ENCODE data around the gene OR51D1.

OR51D1 gene, protein sequence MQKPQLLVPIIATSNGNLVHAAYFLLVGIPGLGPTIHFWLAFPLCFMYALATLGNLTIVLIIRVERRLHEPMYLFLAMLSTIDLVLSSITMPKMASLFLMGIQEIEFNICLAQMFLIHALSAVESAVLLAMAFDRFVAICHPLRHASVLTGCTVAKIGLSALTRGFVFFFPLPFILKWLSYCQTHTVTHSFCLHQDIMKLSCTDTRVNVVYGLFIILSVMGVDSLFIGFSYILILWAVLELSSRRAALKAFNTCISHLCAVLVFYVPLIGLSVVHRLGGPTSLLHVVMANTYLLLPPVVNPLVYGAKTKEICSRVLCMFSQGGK

DNA sequence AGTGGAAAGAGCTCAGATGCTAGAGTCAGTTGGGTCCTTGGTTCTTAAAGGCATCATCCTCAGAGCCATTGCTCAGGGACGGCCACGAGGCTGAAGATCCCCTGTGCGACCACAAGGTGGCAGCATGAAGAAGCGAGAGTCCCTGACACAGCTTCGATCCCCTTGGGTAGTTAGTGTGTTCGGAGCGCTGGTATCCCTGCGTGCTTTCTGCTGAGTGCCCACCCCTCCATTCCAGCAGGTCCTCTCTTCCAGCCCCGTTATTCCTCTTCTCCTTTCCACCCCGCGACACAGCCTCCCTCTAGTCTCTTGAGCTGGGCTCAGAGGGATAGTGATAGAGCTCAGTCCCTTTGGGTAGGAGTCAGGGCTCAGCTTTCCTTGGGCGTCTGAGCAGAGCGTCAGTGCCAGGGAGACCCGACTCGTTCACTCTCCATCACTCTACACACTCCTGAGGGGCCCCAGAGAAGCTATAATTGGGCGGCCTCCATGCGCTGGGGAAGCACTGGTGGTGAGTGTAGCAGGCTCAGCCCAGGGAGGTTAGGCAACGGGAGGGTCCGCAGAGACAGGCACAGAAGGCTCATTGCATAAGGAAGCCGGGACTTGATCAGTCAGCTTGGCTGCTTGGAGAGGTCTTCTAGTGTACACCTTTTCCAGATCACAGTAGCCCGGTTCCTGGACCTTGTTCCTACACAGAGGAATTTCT, at the start of gene OR51D1:
Gene OR51D1, plus strand, starts transcription at position 516 of the 700 bp plus-strand sequence. CDS start 2,314 bp downstream, outside the sequence.
- DNase-seq (ENCODE audit: low read depth in 3 of 3) = peak; percentile 47 to 62 (median 52)

DNA sequence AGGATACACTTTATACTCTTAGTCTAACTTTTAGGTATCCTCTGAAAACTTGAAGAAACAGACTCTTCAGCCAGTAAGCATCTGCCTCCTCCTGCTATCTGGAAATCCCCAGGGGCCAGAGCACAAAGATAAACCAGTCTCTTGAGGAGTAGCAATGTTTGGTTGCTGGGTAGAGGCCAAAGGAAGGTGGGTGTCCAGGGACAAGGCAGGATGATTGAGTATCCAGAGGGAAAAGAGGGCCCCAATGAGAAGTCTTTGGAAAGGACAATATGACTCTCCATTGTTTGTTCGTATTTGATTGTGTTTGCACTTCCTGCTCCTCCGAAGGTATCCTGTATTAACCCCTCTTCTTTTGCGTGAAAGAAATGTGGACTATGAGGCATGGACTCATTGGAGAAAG, 48.3 kb upstream of the OR51D1 start:
- DNase-seq (ENCODE audit: low read depth in 3 of 3) = no peak

DNA sequence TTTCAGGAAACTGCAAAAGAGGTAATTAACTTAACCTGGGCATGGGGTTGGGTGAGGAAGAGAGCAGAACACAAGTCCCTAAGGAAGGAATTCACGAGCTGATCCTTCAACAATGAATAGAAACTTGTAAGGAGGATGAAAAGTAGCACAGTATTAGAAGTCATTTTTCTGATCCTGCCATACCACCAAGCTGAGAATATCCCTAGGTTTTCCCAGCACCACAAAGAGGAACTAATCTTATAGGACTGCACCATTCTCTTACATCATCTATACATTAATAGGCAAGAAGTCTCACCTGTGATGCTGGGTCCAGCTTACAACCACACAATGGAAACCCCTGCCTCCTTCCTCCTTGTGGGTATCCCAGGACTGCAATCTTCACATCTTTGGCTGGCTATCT, 43.5 kb upstream of the OR51D1 start, which contains the start of gene OR52I1:
Gene OR52I1, plus strand, starts transcription at position 301 of the 400 bp plus-strand sequence. Its CDS starts 0 bp downstream, at position 301.
- no peak for DNase-seq (ENCODE audit: low read depth in 3 of 3)

DNA sequence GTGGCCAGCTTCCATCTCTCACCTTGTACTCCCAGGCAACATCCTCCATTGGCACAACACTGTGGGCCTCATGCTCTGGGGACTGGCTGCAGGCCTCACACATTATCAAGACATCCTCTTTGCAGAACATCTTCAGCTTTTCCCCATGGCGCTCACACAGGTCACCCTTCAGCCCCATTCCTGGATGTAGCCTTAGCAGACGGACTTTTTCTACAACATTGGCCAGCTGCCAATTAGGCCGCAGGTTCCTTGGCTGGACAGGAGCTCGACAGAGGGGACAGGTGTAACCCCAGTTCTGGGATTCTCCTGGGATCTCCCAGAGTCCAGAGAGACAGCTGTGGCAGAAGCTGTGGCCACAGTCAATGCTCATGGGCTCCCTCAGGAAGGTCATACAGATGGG, 32.2 kb upstream of the OR51D1 start:
- DNase-seq (ENCODE audit: low read depth in 3 of 3) = no peak

DNA sequence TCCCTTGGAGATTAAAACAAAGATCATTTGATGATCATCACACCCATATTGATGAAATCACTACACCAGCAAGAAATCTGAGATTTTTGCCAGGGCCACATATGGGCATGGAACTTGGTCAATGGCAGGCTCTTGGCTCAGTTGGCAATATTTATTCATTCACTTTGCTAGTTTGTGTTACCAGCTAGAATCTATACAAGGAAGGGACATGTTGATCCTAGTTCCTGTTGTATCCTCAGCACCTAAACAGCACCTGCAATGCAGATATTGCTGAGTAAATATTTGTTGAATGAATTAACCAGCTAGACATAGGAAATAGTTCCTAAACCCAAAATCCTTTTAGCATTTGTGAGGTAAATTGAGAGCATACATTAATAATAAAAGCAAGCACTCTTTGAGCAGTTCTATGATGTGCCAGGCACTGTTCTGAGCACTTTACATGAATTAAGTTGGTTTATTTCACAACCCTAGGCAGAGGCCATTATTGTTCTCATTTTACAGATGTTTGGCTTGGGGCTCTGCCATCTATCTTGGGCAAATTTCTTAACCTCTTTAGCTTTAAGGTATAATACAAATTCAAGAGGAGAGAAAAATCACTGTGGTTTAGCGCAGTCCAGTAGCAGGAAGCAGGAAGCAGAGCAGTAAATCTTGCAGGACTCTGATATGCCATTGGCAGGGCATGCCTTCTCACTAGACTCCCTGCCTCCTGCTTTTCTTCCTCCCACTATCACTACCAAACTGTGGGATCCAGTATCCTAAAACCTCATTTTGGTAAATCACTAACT, 30.9 kb upstream of the OR51D1 start:
- DNase-seq (ENCODE audit: low read depth in 3 of 3) = no peak

DNA sequence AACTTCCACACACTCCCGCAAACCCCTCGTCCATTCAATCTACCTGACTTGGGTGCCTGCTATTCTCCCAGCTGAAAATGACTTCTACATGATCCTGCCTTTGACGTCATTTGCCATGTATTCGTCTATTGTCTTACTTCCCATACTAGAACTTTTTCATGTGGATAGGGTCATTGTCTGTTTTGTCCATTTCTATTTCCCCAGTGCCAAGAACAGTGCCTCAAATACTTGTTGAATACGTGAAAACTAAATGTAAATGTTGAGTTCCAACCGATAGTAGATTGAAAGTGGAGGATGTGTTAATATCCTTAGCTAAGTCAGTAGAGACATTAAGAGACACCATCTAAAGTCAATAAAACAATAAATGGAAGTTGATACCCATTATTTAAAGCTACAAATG, 30.2 kb upstream of the OR51D1 start:
- DNase-seq (ENCODE audit: low read depth in 3 of 3) = no peak

DNA sequence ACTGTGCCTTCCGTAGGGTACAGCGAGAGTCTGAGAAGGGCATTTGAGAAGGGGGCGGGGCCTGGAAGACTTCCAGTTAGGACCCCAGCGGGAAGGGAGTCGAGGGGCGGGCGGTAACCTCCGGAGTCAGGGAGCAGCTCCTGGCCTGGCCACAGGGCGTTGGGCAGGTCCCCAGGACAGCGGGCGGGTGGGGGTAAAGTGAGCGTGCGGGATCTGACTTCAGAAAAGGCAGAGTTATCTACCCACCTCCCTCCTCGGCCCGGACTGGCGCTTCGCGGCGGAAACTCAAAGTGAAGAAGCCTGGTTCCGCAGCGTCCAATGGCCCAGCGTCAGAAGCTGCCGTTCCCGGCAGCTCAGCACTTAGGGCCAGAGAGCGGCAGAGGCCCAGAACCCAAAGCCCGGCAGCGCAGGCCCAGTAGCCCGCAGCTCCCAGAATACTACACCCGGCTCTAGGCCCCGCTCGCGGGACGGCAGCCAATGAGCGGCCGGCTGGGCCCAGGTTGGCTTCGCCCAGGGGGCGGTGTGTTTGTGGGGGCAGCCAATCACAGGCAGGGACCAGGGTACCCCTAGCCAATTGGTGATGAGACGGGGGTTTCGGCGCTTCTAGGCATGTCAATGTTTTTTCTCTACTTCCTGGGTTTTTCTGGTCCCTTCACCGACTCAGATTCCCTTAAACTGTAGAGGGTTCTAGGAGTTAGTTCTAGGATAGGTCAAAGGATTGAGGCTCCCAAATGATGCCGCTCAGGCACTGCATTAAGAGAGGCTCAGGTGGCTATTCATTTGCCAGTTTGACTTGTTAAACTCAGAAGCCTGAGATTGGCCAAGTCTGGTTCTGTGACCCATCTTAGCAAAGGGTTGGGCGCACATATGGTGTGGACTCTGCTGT, 29.3 kb upstream of the OR51D1 start, which contains the start of gene TRIM68:
Gene TRIM68, minus strand, starts transcription at position 451 of the 886 bp plus-strand sequence. CDS start 2,727 bp downstream, outside the sequence.
- peak; percentile 86 to 90 (median 90) for DNase-seq (ENCODE audit: low read depth in 3 of 3)

DNA sequence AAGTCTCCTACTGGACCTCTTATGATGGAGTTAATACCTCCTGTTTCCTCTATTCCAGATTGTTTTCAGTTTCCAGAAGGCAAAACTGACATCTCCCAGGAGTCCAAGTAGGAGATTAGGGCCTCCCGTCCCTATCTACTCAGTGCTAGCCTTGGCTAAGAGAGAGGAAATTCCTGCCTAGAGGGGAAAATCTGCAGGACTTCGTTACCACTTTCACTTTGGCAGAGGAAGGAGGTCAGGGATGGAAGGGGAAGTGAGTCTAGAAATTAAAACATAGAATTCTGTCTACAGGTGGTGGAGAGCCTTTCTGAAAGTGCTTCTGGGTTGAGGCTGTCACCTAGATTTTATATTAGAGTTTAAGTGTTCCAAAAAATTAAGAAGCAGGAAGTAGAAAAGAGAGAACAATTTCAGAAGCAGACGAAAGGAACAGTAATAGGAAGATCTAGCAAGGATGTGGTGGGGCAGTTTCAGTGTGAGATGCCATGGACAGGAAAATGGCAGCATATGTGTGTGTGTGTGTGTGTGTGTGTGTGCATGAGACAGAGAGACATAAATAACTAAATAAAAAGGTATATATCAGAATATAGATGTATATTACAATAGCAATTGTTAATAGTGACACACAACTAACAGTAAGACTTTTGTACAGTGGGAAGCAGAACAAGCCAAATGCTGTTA, 26.9 kb upstream of the OR51D1 start:
- DNase-seq (ENCODE audit: low read depth in 3 of 3) = no peak

DNA sequence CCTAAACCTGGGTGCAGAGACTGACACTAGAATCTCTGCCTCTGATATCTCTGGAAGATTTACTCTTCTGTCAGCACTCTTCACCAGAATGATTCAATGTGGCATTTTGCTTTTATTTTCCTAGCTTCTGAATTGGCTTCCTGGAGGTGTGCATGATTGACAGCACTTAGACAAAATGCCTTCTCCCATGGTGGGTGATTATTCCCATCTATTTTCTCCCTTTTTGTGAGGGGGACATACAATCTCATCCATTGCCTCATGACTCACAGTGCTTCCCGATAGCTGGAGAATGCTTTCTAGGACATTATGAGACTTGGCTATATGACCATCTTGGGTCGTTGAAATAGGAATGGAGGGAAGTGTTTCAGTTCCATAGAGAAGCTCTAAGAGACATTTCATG, 25.3 kb upstream of the OR51D1 start:
- DNase-seq (ENCODE audit: low read depth in 3 of 3) = no peak

DNA sequence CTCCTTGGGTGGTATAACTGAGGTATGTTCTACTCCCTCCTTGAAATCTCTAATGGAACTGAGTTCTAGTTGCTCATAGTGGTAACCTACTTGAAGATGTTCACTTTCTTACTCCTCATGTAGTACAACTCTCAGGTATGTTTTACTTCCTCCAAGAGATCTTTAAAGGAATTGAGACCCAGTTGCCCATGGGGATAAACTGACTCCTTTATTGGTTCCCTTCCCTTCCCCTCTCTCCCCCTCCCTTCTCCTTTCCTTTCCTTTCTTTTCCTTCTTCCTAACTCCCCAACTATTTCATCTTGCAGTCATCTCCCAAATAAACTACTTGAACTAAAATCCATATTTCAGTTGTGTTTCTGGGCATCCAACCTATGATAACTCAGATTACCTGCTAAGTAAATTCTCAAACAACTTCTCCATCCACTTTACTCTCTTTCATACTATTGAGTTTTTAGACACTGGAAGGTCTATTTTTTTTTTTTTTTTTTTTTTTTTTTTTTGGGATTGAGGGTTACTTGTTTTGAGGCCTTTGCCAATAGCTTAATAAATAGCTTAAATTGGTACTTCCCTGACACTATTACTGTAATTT, 21.3 kb upstream of the OR51D1 start:
- DNase-seq (ENCODE audit: low read depth in 3 of 3) = no peak

DNA sequence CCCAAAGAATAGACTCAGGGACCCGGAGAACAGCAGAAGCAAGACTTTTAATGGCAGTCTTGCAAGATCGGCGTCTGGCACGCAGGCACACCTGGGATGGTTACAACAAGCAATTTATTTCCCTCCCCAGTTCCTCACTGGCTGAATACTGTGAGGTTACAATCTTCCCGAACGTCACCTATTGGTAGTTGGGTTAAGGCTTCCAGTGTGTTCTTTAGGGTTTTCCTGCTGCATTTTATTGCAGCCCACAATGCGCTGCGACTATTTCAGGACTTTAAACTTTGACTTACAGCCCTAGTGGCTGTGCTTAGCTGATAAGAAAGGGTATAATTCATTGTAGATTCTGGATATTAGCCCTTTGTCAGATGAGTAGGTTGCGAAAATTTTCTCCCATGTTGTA, 17.8 kb upstream of the OR51D1 start:
- no peak for DNase-seq (ENCODE audit: low read depth in 3 of 3)

DNA sequence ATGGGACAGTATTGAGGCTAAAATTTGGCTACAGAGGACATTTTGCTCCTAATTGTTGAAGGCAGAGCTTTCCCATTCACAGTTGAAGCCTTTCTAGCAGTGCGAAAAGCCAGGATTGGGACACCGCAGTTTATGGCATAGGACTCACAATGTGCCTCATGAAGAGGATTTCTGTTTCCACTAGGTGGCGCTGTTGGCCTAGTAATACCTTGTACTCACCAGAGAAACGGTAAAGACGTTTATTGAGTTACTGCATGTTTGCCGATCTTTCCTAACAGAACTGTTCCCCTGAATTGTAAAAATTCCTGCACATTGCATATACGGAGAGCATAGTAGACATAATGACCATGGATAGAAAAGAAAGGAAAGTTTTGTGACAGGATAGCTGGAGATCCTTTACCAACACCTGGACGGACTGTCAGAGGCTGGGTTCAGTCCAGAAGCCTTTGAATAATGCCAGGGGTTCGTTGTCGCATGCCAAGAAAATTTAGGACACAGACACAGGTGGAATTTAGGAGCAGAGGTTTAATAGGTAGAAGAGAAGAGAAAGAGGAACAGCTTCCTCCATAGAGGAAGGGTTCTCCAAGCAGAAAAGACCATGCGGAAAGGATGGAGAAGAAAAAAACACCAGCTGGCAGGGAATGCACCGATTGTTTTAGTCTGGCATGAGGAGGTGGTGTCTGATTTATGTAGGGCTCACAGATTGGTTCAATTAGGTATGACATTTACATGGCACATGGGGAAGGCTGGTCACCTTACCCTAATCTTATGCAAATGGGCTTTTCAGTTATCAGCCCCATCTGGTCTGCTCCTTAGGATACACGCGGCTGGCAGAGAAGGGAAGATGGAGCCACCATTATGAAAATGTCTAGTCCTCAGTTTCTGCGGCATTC, 10.8 kb upstream of the OR51D1 start:
- peak; percentile 26 to 62 (median 31) for DNase-seq (ENCODE audit: low read depth in 3 of 3)

DNA sequence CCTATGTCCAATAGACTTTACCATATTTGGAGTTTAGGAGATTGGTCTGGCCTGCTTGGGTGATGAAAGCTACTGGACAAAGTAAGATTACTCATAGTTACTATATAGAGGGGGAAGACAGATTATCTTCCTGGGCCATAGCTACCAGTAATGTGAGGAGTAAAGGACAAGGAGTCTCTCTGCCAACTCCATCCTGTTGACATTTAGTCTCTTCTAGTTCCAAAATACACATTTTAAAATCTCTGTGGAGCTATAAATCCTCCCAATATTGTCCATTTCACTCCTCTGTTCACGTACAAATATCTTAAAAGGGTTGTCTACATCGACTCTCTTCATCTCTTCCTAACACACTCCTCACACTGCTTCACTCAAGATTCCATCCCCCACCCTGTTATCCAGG, 1.1 kb upstream of the OR51D1 start:
- DNase-seq (ENCODE audit: low read depth in 3 of 3) = no peak

DNA sequence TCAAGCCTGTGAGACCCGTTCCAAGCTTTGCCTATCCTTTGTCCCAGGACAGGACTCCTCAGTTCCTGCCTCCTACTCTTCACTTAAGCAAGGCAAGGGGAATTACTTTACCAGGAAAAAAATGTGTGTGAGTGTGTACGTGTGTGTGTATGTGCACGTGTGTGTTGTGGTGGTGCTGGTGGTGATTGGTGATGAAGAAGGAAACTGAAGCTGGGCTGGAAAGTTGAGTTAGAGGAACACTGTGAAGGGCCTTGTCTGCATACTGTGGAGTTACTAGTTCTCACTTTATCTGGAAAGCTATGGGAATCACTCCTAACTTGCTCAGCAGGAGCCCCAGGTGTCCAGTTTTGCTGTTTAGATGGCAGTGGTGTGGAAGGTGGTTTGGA, 378 bp downstream of the OR51D1 start:
- DNase-seq (ENCODE audit: low read depth in 3 of 3) = no peak

DNA sequence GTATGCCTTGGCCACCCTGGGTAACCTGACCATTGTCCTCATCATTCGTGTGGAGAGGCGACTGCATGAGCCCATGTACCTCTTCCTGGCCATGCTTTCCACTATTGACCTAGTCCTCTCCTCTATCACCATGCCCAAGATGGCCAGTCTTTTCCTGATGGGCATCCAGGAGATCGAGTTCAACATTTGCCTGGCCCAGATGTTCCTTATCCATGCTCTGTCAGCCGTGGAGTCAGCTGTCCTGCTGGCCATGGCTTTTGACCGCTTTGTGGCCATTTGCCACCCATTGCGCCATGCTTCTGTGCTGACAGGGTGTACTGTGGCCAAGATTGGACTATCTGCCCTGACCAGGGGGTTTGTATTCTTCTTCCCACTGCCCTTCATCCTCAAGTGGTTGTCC, 2.7 kb downstream of the OR51D1 start:
- DNase-seq (ENCODE audit: low read depth in 3 of 3) = no peak

DNA sequence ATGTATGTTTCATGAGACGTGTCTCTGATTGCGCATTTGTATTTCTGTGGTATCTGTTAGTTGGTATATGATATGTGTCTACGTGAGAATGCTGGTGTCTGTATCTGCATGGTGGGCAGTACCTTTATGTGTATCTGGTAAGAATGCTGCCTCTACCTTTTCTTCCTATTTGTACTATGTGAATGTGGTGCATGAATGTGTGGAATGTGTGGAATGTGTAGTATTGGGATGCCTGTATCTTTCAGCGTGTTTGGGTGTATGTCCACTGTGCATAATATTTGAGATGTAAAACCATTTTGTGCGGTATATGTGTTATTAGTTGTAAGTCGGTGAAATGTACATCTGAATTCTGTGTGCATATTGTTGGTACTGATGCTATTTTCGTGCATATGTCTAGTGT, 4.2 kb downstream of the OR51D1 start:
- no peak for DNase-seq (ENCODE audit: low read depth in 3 of 3)

DNA sequence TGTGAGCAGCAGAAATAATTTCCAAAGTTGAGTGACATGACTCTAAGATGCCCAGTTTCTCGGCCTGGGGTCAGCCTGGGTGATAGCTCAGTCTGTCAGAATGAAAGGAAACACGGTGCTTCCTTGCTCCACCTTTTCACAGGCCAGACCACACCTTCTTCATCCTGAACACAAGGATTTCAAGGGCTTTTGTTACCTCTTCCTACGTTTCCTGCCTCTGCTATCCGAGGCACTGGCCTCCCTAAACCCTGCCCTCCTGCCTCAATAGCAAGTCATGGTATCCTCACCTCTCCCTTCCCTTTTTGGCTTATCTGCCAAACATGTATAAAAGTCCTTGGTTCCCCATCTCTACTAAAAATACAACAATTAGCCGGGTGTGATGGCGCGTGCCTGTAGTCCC, 4.8 kb downstream of the OR51D1 start:
- DNase-seq (ENCODE audit: low read depth in 3 of 3) = no peak

DNA sequence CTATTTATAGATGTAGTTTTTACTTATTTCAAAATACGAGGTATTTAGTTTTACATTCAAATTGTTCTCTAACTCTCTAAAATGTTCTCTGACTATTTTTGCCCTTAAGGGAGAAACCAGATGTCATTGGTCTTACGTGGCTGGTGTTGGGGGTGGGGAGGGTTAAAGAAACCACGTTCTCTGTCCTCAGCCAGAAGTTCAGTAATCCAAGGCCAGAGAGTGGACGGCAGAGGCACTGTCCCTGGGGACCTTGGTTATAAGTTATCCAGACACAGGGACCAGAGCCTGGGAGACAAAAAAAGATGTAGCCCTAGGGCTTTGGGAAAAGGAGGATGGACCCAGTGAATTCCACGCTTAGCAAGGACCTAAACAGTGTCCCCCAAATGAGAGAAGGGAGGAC, 5.8 kb downstream of the OR51D1 start:
- no peak for DNase-seq (ENCODE audit: low read depth in 3 of 3)

DNA sequence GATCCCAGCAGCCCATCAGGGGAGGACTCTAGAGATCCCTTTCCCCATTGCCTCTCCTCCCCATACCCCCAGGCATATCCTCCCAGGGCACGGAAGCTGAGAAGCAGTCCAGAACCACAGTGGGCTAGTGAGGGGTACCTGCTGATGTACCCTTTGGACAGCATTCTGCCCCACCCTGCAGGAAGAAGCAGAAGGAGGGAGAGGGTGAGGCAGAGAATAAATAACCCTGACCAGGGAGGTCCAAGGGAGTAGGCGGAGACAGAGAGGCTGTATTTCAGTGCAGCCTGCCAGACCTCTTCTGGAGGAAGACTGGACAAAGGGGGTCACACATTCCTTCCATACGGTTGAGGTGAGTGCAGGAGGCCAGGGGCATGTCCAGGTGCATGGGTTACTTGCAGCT, 6.4 kb downstream of the OR51D1 start, which contains the start of gene OR51E1:
Gene OR51E1, plus strand, starts transcription at position 301 of the 400 bp plus-strand sequence. CDS start 8,545 bp downstream, outside the sequence.
- DNase-seq (ENCODE audit: low read depth in 3 of 3) = no peak
